Astrocyte of the spinal cord (primary cell): Measurements from ENCODE around the gene RETNLB.

ENCODE experiments used
- DNase-seq: peaks from one replicate; pipeline ENCODE4 v3.0.0; 2011; ENCODE audit warnings: low read depth, low spot score
- H3K4me3 ChIP-seq: 2 replicates; pipeline ENCODE4 v1.5.1; 2011; ENCODE audit warnings: low read depth, mild to moderate bottlenecking, low read length, moderate library complexity
- CTCF ChIP-seq: IDR thresholded peaks from 2 replicates; pipeline ENCODE4 v1.5.1; 2012; ENCODE audit warnings: low read depth, mild to moderate bottlenecking, low read length, inconsistent platforms
- in situ Hi-C: cut with HindIII; loops from 2 replicates; pipeline ENCODE4 v1.10.0; 2017; ENCODE audit warnings: low sequenced_read_pairs

RETNLB gene

GRCh38 chr3:108713009-108713516, 44.1 kb downstream of the RETNLB start:
- no peak for TF ChIP-seq CTCF
- in situ Hi-C loops, result no loop called here
- DNase-seq, result no peak
- H3K4me3 ChIP-seq, result no peak overlapping the region
